Endothelial cell of umbilical vein (primary cell): ENCODE measurements around the gene UFSP2. TPM values are rescaled to one million over a fixed set of nuclear protein-coding genes. Genes with fewer than 3 reads are reported as not detected.

Experiments used
- BruUV-seq: library from RNA; stranded (reverse); fragments of 400-500 nt; replicated peaks from 2 replicates; lab custom pipeline; 2021; lab: Mats Ljungman, UMichigan
- CTCF ChIA-PET: fragments of 300-600, 350-600 bp; sonication (Branson Sonifier 250); formaldehyde crosslinking; loops from one replicate; lab custom pipeline; 2021; ENCODE audit warnings: antibody characterized with exemption, inconsistent platforms; lab: Charles Lee
- POLR2A ChIA-PET: fragments of 300-600, 350-600 bp; sonication (Branson Sonifier 250); formaldehyde crosslinking; loops from one replicate; lab custom pipeline; 2021; ENCODE audit warnings: antibody characterized with exemption, inconsistent platforms; lab: Charles Lee
- DNase-seq: peaks from one replicate; pipeline ENCODE4 v3.0.0-alpha.2; 2011; ENCODE audit warnings: low read depth, low spot score
- FAIRE-seq: peaks from 2 replicates; lab custom pipeline; 2011; peaks lifted over from hg19 to GRCh38; lab: Jason Lieb, UNC
- H2AFZ ChIP-seq: 2 replicates; pipeline ENCODE4 v1.6.0; 2012; ENCODE audit warnings: low read depth, low read length, control low read depth, inconsistent platforms
- H3K27ac ChIP-seq: 2 replicates; pipeline ENCODE4 v1.5.1; 2011; ENCODE audit warnings: low read depth, mild to moderate bottlenecking, control low read depth, low read length, moderate library complexity; ENCODE audit not compliant: insufficient read depth
- H3K27me3 ChIP-seq, 2 experiments: 2 replicates each; pipeline versions ENCODE4 v1.6.0 to v1.6.1; 2011; ENCODE audit warnings: low read length in 2 of 2, mixed read lengths in 1 of 2; ENCODE audit not compliant: control insufficient read depth in 2 of 2, insufficient read depth in 2 of 2
- H3K36me3 ChIP-seq, 2 experiments: 2 replicates in 1 of 2; 3 replicates in 1 of 2; pipeline ENCODE4 v1.5.1; 2011; ENCODE audit warnings: low read length in 2 of 2, mild to moderate bottlenecking in 1 of 2, moderate library complexity in 1 of 2; ENCODE audit not compliant: control insufficient read depth in 2 of 2, insufficient read depth in 2 of 2; ENCODE audit errors: extremely low read depth in 1 of 2
- H3K4me1 ChIP-seq: 3 replicates; pipeline ENCODE4 v1.5.1; 2011; ENCODE audit warnings: mild to moderate bottlenecking, low read length; ENCODE audit not compliant: control insufficient read depth, insufficient read depth; ENCODE audit errors: extremely low read depth
- H3K4me2 ChIP-seq: 2 replicates; pipeline ENCODE4 v1.6.1; 2011; ENCODE audit warnings: low read length, control low read depth, mixed read lengths; ENCODE audit not compliant: insufficient read depth
- H3K4me3 ChIP-seq, 3 experiments: fragments of 200-600 bp in 1 of 3; sonication (generic), shearing (Covaris generic) in 1 of 3; replicated peaks in 1 of 3; 2 replicates each; pipeline ENCODE4 v1.5.1; 2011 to 2016; ENCODE audit warnings: control low read depth in 3 of 3, low read length in 3 of 3, mild to moderate bottlenecking in 2 of 3, inconsistent platforms in 1 of 3, low read depth in 1 of 3, moderate library complexity in 1 of 3; ENCODE audit not compliant: insufficient read depth in 1 of 3
- H3K79me2 ChIP-seq: 2 replicates; pipeline ENCODE4 v1.6.0; 2012; ENCODE audit warnings: low read length, inconsistent platforms; ENCODE audit not compliant: control insufficient read depth, insufficient read depth
- H3K9ac ChIP-seq: replicated peaks from 2 replicates; pipeline ENCODE3; 2011; ENCODE audit warnings: low read length, control low read depth; ENCODE audit not compliant: insufficient read depth; ENCODE audit errors: extremely low read depth
- H3K9me1 ChIP-seq: replicated peaks from 3 replicates; pipeline ENCODE4 v1.6.0; 2011; ENCODE audit warnings: mild to moderate bottlenecking, low read length; ENCODE audit not compliant: control insufficient read depth, insufficient read depth; ENCODE audit errors: extremely low read depth
- H3K9me3 ChIP-seq: replicated peaks from 2 replicates; pipeline ENCODE4 v1.5.1; 2012; ENCODE audit warnings: low read length, inconsistent platforms; ENCODE audit not compliant: control insufficient read depth, insufficient read depth
- H4K20me1 ChIP-seq: replicated peaks from 2 replicates; pipeline ENCODE3; 2011; ENCODE audit warnings: mild to moderate bottlenecking, low read length; ENCODE audit not compliant: control insufficient read depth, insufficient read depth; ENCODE audit errors: extremely low read depth
- EZH2 ChIP-seq: IDR thresholded peaks from 2 replicates; pipeline ENCODE4 v1.6.1; 2012; ENCODE audit warnings: borderline replicate concordance, low read depth, mild to moderate bottlenecking, moderate library complexity, low read length, inconsistent platforms; ENCODE audit not compliant: severe bottlenecking
- GATA2 ChIP-seq: IDR thresholded peaks from 2 replicates; pipeline ENCODE4 v1.7.0; 2011; ENCODE audit warnings: low read depth, mild to moderate bottlenecking, moderate library complexity, mixed read lengths, low read length; ENCODE audit not compliant: insufficient read length, insufficient read depth
- POLR2A ChIP-seq: IDR thresholded peaks from 2 replicates; pipeline ENCODE4 v1.6.1; 2012; ENCODE audit warnings: low read depth, mild to moderate bottlenecking, control low read depth, low read length
- POLR2AphosphoS5 ChIP-seq: IDR thresholded peaks from 2 replicates; pipeline ENCODE4 v1.6.1; 2012; ENCODE audit warnings: low read depth, mild to moderate bottlenecking, control low read depth, low read length, moderate library complexity; ENCODE audit not compliant: insufficient read depth
- dilution Hi-C: fragments of 300-500 bp; cut with MboI; formaldehyde crosslinking; loops from one replicate; pipeline ENCODE4 v1.15.0; 2019; ENCODE audit warnings: low sequenced_read_pairs; ENCODE audit not compliant: extremely low pct_ligation_motif_present
- intact Hi-C: fragments of 100-400 bp; cut with micrococcal nuclease; formaldehyde crosslinking; loops from one replicate; pipeline ENCODE4 v1.10.0; 2022
- polyA plus RNA-seq, 4 experiments: library from polyadenylated mRNA; depleted of rRNA in 3 of 4; stranded (reverse) in 3 of 4; unstranded in 1 of 4; fragments of >200 nt; gene quantifications; 2 replicates each; pipeline versions ENCODE4 v1.2.1 to v1.2.3, GENCODE V29; 2011 to 2012; ENCODE audit warnings: missing spikeins in 1 of 4
- total RNA-seq: library from RNA; stranded (reverse); gene quantifications from 2 replicates; pipeline ENCODE4 v1.2.3, GENCODE V29; 2021
- TF ChIP-seq, protein P1 (sequence below): IDR thresholded peaks from 2 replicates; pipeline ENCODE4 v1.6.1; 2011; ENCODE audit not compliant: insufficient read depth, insufficient read length
- TF ChIP-seq, protein P2 (sequence below), 2 donors: IDR thresholded peaks; 1 replicate in 1 of 2; 2 replicates in 1 of 2; pipeline ENCODE4 v1.5.1; 2011; ENCODE audit warnings: low read length in 2 of 2, mild to moderate bottlenecking in 2 of 2, moderate library complexity in 2 of 2, control low read depth in 1 of 2, inconsistent platforms in 1 of 2, low read depth in 1 of 2; ENCODE audit not compliant: insufficient read depth in 1 of 2; ENCODE audit errors: extremely low read depth in 1 of 2

UFSP2 gene
- total and polyA plus RNA-seq, 2 donors (not counting 3 experiments of a cell fraction or from before 2014, with no cell fraction given), result 25.2 to 26.7 TPM

DNA sequence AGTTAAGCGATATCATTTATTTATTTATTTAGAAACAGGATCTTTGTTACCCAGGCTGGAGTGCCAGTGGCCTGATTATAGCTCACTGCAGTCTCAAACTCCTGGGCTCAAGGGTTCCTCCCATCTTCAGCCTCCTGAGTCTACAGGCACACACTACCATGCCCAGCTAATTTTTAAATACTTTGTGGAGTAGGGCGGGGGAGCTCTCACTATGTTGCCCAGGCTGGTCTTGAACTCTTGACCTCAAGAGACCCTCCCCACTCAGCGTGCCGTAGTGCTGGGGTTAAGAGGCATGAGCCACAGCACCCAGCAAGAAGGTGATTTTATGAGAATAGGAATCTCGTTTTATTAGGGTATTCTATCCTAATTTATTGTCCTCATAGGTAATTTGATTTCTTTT is 3.9 kb upstream of the UFSP2 start:
- no peak overlapping the region for H3K27ac ChIP-seq
- intact Hi-C loops, result no loop called here
- H2AFZ ChIP-seq, result no peak overlapping the region
- dilution Hi-C loops, result no loop called here
- no peaks in the 10 kb centered on the region for H3K36me3 ChIP-seq
- no peaks in the 10 kb centered on the region for H4K20me1 ChIP-seq
- DNase-seq, result no peak
- peaks cover 4% of the 10 kb centered on the region for H3K79me2 ChIP-seq
- no peak overlapping the region for H3K9ac ChIP-seq
- TF ChIP-seq, protein P1, sequence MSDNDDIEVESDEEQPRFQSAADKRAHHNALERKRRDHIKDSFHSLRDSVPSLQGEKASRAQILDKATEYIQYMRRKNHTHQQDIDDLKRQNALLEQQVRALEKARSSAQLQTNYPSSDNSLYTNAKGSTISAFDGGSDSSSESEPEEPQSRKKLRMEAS, result no peak
- TF ChIP-seq GATA2, result no peak
- no peak for TF ChIP-seq EZH2
- TF ChIP-seq, protein P2, sequence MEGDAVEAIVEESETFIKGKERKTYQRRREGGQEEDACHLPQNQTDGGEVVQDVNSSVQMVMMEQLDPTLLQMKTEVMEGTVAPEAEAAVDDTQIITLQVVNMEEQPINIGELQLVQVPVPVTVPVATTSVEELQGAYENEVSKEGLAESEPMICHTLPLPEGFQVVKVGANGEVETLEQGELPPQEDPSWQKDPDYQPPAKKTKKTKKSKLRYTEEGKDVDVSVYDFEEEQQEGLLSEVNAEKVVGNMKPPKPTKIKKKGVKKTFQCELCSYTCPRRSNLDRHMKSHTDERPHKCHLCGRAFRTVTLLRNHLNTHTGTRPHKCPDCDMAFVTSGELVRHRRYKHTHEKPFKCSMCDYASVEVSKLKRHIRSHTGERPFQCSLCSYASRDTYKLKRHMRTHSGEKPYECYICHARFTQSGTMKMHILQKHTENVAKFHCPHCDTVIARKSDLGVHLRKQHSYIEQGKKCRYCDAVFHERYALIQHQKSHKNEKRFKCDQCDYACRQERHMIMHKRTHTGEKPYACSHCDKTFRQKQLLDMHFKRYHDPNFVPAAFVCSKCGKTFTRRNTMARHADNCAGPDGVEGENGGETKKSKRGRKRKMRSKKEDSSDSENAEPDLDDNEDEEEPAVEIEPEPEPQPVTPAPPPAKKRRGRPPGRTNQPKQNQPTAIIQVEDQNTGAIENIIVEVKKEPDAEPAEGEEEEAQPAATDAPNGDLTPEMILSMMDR (IDR thresholded peaks at IDR 0.05; ENCODE audit: extremely low read depth in 1 of 2, insufficient read depth in 1 of 2, low read depth in 1 of 2, low read length in 2 of 2), result no peak
- no peak for TF ChIP-seq POLR2A
- TF ChIP-seq POLR2AphosphoS5, result no peak
- ChIA-PET POLR2A (no interaction called here), CTCF (interaction anchor here (1.4 kb wide), 1 partner anchor 35 kb away, joined by 3 read pairs; no protein-coding TSS in a partner anchor)
- FAIRE-seq, result no peak
- H3K9me3 ChIP-seq, result no peaks in the 10 kb centered on the region
- peaks cover 4% of the 10 kb centered on the region for H3K4me1 ChIP-seq
- no peaks in the 10 kb centered on the region for H3K9me1 ChIP-seq
- H3K27me3 ChIP-seq, result no peaks in the 10 kb centered on the region
- H3K4me3 ChIP-seq, result no peak overlapping the region
- no peak overlapping the region for H3K4me2 ChIP-seq
- BruUV-seq, result no TSS peak
